GM18519 (cell line): ENCODE results near the gene CTU2.

Experiments used
- ATAC-seq: cut with Tn5 transposase; IDR thresholded peaks from one replicate; pipeline ENCODE4 v1.9.1; 2021; ENCODE audit warnings: mild to moderate bottlenecking, moderate library complexity; ENCODE audit not compliant: unreplicated experiment, low FRiP score

Gene CTU2

GRCh38 chr16:88681084-88681680 is 25.1 kb upstream of the CTU2 start:
- ATAC-seq, result no peak

- no peak for ATAC-seq
Observed at GRCh38 chr16:88681709-88682451, 24.4 kb upstream of the CTU2 start.

- ATAC-seq, result no peak
Observed at GRCh38 chr16:88684569-88685155, 21.6 kb upstream of the CTU2 start.

- no peak for ATAC-seq
Observed at GRCh38 chr16:88685156-88686061, 20.9 kb upstream of the CTU2 start.

- no peak for ATAC-seq
Observed at GRCh38 chr16:88686062-88686438, 20.3 kb upstream of the CTU2 start.

- no peak for ATAC-seq
Observed at GRCh38 chr16:88686439-88687253, 19.7 kb upstream of the CTU2 start, which contains the start of gene SNAI3. TSS of gene SNAI3 (minus strand) at chr16:88686507. CDS start at chr16:88686406, 101 bp downstream.

- ATAC-seq, result no peak
Observed at GRCh38 chr16:88687254-88687576, 19.1 kb upstream of the CTU2 start.

- no peak for ATAC-seq
Observed at GRCh38 chr16:88687676-88688012, 18.7 kb upstream of the CTU2 start.

GRCh38 chr16:88688013-88688778 is 18.1 kb upstream of the CTU2 start:
- ATAC-seq, result no peak

- no peak for ATAC-seq
Observed at GRCh38 chr16:88690341-88691128, 15.8 kb upstream of the CTU2 start.

GRCh38 chr16:88691129-88691813 is 15.0 kb upstream of the CTU2 start:
- no peak for ATAC-seq

- no peak for ATAC-seq
Observed at GRCh38 chr16:88691924-88692560, 14.3 kb upstream of the CTU2 start.

GRCh38 chr16:88692861-88693260 is 13.4 kb upstream of the CTU2 start:
- ATAC-seq, result no peak

- no peak for ATAC-seq
Observed at GRCh38 chr16:88693420-88694177, 12.7 kb upstream of the CTU2 start.

GRCh38 chr16:88694221-88695087 is 11.8 kb upstream of the CTU2 start:
- ATAC-seq, result no peak

- no peak for ATAC-seq
Observed at GRCh38 chr16:88695218-88695617, 11.1 kb upstream of the CTU2 start.
